ENCODE results near the gene FUT8.
"Not testable (repeated sequence)": the region's sequence is repeated elsewhere in the genome, so short reads cannot be mapped to it uniquely, and the experiment has no call there.

FUT8 gene

GRCh38 chr14:65623759-65624158, 211.2 kb downstream of the FUT8 start:
- no peak for DNase-seq (ENCODE audit: low spot score)

DNA sequence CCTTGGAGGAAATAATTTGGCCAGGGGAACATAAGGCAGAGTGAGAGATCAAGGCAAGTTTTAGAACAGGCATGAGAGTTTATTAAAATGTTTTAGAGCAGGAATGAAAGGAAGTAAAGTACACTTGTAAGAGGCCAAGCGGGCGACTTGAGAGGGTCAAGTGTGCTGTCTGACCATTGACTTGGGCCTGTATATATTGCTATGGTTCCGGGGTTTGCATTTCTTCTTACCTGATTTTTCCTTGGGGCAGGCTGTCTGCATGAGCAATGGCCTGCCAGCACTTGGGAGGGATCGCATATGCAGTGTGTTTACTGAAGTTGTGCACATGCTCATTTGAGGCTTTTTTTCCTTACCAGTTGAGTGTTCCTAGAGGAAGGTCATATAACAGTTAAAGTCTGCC, 214.8 kb downstream of the FUT8 start:
- DNase-seq (ENCODE audit: low spot score): no peak

DNA sequence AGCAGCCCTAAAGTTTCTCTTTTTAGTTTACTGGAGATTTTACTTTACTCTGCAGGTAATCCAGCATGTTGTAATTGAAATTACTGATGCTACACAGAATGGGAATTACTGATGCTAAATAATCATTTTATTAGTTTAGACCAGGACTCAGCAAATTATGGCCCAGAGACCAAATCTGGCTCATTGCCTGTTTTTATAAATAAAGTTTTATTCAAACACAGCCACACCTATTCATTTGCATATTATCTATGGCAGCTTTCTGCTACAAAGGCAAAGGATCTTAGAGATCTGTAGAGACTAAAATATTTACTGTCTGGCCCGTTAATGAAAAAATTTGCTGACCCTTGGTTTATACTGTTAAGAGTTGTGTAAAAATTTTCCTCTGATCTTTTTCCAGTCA, 216.1 kb downstream of the FUT8 start:
- no peak for DNase-seq (ENCODE audit: low spot score)

GRCh38 chr14:65631040-65631439, 218.5 kb downstream of the FUT8 start:
- DNase-seq (ENCODE audit: low spot score): no peak

DNA sequence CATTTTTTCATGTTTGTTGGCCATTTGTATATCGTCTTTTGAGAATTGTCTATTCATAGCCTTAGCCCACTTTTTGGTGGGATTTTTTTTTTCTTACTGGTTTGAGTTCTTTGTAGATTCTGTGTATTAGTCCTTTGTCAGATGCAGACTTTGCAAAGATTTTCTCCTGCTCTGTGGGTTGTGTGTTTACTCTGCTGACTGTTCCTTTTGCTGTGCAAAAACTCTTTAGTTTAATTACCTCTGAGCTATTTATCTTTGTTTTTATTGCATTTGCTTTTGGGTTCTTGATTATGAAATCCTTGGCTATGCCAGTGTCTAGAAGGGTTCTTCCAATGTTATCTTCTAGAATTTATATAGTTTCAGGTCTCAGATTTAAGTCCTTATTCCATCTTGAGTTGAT, 220.0 kb downstream of the FUT8 start:
- no peak for DNase-seq (ENCODE audit: low spot score)

DNA sequence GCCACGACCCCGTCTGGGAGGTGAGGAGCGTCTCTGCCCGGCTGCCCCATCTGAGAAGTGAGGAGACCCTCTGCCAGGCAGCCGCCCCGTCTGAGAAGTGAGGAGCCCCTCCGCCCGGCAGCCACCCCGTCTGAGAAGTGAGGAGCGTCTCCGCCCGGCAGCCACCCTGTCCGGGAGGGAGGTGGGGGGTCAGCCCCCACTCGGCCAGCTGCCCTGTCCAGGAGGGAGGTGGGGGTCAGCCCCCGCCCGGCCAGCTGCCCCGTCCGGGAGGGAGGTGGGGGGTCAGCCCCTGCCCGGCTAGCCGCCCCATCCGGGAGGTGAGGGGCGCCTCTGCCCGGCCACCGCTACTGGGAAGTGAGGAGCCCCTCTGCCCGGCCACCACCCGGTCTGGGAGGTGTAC, 221.1 kb downstream of the FUT8 start:
- DNase-seq (ENCODE audit: low spot score): not testable (repeated sequence)

GRCh38 chr14:65637780-65638179, 225.2 kb downstream of the FUT8 start:
- DNase-seq (ENCODE audit: low spot score): no peak

DNA sequence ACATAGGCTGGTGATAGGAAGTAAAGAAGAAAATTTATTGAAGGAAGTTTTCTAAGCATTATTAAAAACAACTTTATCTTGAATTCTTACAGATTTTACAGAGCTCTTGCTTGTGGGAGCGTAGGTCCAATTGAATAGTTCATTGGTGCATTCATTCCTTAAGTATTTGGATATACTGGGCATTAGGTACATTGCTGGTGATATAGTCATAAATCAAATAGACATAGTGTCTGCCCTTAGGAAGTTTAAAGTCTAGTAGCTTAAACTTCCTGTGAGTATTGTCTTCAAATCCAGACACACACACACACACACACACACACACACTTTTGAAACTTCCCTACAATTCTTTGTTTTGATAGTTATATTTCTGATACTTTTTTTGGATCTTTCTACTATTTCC, 226.7 kb downstream of the FUT8 start:
- no peak for DNase-seq (ENCODE audit: low spot score)

DNA sequence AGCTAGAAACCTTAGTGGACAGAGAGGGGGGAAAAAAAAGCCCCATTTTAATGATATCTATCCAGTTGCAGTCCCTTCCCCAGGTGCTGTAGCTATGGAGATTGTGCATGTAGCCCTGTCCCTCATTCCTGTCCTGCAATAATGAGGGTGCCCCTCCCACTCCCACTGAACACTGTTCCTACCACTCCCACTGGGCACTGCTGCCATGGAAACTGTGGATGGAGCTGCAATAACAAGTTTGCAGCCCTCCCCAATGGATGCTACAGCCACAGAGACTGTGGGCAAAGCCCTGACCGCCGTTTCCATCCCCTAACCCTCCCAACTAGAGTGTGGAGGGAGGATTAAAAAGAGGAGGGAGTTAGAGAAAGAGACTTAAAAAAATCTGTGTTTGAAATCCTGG, 238.3 kb downstream of the FUT8 start:
- no peak for DNase-seq (ENCODE audit: low spot score)

GRCh38 chr14:65656554-65656953, 244.0 kb downstream of the FUT8 start:
- no peak for DNase-seq (ENCODE audit: low spot score)

- no peak for DNase-seq (ENCODE audit: low spot score)
Observed at GRCh38 chr14:65658202-65658601, 245.7 kb downstream of the FUT8 start.

GRCh38 chr14:65661865-65662264, 249.3 kb downstream of the FUT8 start:
- no peak for DNase-seq (ENCODE audit: low spot score)

DNA sequence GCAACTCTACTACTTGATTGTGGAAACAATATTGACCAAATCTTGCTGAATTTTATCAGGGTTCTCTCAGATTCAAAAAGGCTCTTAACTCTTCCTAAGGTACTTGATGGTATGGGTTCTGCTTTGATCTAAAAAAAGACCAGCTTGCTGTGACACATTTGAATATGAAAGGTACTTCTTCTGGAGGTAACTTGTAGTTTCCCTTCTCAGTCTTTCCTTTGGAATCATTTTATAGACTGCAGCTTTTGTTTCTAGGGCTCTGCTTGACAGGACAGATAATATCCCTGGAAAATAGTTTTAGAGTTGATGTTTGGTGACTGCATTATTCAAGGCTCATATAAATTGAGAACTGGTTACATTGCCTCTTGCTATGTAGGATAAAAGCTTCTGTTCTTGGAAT, 251.9 kb downstream of the FUT8 start:
- DNase-seq (ENCODE audit: low spot score): no peak

DNA sequence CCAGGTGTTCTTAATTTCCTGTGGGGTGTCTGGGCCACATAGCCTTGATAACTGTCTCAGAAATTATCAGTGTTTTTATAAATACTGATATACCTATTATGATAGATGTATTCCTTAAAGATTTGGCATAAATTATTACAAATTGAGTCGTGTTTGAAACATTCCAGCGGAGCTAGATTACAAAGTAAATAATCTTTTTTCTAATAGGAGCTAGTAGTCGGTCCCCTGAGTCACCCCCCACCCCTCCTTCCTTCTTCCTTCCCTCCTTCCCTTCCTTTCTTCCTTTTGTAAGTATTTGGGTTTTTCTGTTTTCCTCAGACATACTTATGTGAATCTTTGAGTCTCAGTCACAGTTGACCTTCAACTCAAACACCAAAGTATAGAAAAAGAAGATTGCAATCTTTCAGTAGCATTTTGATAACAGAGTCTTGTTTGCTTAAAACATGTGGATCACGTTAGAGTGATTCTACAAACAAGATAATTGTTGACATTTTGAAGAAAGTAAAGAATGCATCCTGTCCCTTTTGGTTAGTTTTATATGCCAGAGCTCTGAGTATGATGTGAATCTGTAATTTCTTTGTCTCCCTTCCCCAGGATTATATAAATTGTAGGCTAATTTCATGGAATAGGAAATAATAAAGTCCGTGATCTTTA, 264.0 kb downstream of the FUT8 start:
- no peak for DNase-seq (ENCODE audit: low spot score)

DNA sequence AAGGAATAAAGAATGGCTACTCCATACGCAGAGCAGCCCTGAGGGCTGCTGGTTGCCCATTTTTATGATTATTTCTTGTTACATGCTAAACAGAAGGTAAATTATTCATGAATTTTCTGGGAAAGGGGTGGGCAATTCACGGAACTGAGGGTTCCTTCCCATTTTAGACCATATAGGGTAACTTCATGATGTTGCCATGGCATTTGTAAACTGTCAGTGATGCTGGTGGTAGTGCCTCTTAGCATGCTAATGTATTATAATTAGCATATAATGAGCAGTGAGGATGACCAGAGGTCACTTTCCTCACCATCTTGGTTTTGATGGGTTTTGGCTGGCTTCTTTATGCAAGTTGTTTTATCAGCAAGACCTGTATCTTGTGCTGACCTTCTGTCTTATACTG, 273.0 kb downstream of the FUT8 start:
- no peak for DNase-seq (ENCODE audit: low spot score)

DNA sequence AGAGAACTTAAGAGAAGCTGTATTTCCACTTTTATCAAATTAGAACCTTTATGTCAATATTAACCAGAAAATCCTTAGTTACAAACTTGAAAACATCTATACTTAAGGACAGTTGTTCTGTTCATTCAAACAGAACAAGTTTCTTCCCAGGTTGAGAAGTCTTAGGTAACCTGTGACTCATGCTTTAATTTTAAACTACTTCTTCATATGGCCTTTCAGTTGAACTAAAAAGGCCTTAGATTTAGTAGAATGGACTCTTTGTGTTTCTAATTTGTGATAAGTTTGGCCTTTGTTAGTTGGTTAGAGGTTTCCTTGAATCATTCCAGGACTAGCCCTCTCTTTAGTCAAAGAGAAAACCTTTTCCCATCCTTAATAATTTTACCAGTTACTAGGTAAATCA, 274.2 kb downstream of the FUT8 start:
- no peak for DNase-seq (ENCODE audit: low spot score)

GRCh38 chr14:65689070-65689469, 276.5 kb downstream of the FUT8 start:
- DNase-seq (ENCODE audit: low spot score): no peak

GRCh38 chr14:65692566-65692965, 280.0 kb downstream of the FUT8 start:
- not testable (repeated sequence) for DNase-seq (ENCODE audit: low spot score)

DNA sequence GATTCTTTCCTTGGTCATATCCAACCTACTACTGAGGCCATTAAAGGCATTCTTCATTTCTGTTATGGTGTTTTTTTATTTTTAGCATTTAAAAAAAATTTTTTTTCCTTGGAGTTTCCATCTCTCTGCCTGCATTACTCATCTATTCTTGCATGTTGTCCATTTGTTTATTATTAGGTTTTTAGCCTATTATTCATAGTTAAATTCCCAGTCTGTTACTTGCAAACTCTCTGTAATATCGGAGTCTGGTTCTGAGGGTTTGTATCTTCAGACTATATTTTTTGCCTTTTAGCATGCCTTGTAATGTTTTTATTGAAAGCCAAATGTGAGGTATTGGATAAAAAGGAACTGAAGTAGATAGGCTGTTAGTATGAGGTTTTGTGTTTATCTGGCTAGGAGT, 284.3 kb downstream of the FUT8 start:
- no peak for DNase-seq (ENCODE audit: low spot score)

DNA sequence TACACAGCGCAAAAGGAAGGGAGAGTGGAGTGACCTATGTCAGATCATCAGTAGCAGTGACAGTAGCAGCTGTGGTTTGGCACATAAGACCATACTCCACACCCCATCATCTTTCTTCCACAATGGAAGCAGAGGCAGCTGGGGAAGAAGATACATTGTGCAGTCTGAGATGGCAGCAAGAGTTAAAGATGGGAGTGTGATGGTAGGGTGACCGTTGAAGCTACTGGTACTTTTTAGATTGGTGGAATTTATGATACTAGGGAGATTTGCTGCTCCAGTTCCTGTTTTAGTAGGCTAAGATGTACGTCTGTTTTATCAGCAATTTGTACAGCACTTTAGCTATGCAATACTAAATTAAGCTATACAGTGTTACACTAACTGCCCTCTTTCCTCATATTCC, 291.0 kb downstream of the FUT8 start:
- no peak for DNase-seq (ENCODE audit: low spot score)

DNA sequence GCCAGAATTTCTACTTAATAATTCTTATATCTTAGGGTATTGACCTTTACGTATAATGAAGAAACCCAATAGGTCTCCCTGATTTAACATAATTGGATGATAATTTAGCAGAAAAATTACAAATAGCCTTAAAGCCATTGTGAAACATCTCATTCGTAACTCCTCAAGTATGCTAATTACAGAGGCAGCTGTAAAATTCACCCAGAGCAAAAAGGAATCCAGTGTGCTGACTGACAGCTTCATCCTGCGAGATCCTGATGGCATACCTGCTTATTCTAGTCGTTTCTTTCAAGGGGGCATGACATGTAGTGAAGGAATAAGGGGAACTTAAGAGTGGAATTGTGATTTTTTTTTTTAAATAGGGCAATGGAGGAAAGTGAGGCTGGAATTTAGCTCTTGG, 291.5 kb downstream of the FUT8 start:
- no peak for DNase-seq (ENCODE audit: low spot score)

DNA sequence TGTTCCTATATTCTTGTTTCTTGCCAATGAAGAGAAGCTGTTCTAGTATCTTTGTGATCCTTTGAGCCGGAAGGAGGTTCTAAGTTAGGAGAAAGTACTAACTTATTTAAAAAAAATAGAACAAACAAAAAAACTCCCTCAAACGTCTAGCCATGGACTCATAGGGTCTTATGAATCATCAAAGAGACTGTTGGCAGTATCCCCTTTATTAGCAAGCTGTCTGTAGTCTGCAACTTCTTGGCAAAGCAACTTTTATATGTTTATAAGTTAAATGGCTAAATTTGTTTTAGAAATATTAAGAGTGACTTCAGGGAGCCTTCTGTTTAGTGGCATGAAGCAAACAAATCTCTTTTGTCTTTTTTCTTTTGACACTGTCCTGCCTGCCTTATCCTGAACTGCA, 291.9 kb downstream of the FUT8 start:
- DNase-seq (ENCODE audit: low spot score): no peak

DNA sequence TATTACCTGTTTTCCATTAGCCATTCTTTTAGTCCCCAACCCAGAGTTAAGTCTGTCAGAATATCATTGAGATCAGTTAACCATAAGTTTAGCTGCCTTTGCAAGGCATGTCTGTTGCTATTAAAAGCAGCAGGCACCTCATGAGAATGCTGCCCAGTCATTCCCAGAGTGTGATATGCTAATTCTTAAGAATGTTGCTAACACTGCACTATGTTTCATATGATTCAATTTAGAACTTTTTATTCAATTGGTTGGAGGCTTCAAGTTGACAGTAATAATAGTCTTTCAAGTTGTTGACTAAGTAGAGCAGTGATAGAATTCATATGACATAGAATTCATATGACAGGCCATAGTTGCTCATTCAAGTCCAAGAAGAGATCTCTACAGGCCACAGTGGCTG, 292.3 kb downstream of the FUT8 start:
- DNase-seq (ENCODE audit: low spot score): no peak

DNA sequence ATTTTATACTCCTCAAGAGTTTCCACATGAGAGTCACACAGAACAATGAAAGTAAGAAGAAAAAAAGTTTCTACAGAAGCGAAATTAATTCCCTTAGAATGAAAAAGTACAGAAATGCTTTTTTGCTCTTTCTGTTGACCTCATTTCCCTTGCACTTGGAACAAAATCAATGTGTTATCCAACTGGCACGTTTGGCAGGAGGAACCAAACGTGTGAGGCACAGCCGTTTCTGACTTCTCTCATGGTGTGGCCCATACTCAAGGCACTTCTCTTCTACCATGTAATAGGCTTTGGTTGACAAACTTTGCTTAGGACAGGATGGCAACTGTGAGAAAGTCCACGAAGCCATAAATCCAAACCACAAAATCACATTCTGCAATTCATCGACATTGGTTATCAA, 297.0 kb downstream of the FUT8 start:
- DNase-seq (ENCODE audit: low spot score): no peak

- DNase-seq (ENCODE audit: low spot score): not testable (repeated sequence)
Observed at GRCh38 chr14:65716813-65717212, 304.3 kb downstream of the FUT8 start.
